ENCODE data around the gene CTBP2. TPM values are rescaled to one million over a fixed set of nuclear protein-coding genes. Genes with fewer than 3 reads are reported as not detected.

CTBP2 gene
- total and polyA plus RNA-seq, 2 donors: 45.3 to 49.8 TPM

- H3K4me3 ChIP-seq (ENCODE audit: low read depth, low read length): no peak overlapping the region
- no peaks in the 10 kb centered on the region for H3K4me1 ChIP-seq (ENCODE audit: insufficient read depth)
- no peaks in the 10 kb centered on the region for H3K36me3 ChIP-seq (ENCODE audit: insufficient read depth)
- H3K27ac ChIP-seq (ENCODE audit: low read depth): no peak overlapping the region
- 93% methylated on average over 2 of the region's 2 CpGs for WGBS
- DNase-seq (ENCODE audit: extremely low spot score): no peak
These were observed 224.4 kb downstream of the CTBP2 start for GRCh38 chr10:124935946-124936345.

Small RNA genes lying within 50 kb of the gene (small RNA-seq; reads per million reads assigned to genes)
- gene MIR4296 (not detected), gene MRPS21P6 (not detected)

Other genes with a start within 250 kb of the CTBP2 start
- gene ZRANB1, start 218.4 kb downstream of the CTBP2 start, total RNA-seq: 53.0 TPM
- 17.6 TPM for gene ZRANB1, start 218.4 kb downstream of the CTBP2 start, polyA plus RNA-seq

Data from urinary bladder (tissue), 4 donors.